ENCODE results near the gene CAB39L.

GRCh38 chr13:49341941-49342340 lies 101.9 kb downstream of the CAB39L start:
- TF ChIP-seq CTCF (IDR thresholded peaks at IDR 0.05; ENCODE audit: extremely low read depth in 1 of 2, insufficient read depth in 1 of 2, low read depth in 1 of 2, low read length in 2 of 2), result no peak
- no peak for TF ChIP-seq EZH2 (IDR thresholded peaks at IDR 0.05; ENCODE audit: borderline replicate concordance, low read depth, low read length, severe bottlenecking)

Measured in endothelial cell of umbilical vein (primary cell).